ENCODE data around the gene SPRED2.

Gene SPRED2

GRCh38 chr2:65366595-65367125 is 65.7 kb downstream of the SPRED2 start:
- DNase-seq (ENCODE audit: low read depth), result no peak

- DNase-seq (ENCODE audit: low read depth), result no peak
These were observed 67.2 kb downstream of the SPRED2 start for GRCh38 chr2:65364986-65365733.

GRCh38 chr2:65363879-65364666 is 68.3 kb downstream of the SPRED2 start:
- DNase-seq (ENCODE audit: low read depth), result no peak

- DNase-seq (ENCODE audit: low read depth), result no peak
These were observed 70.8 kb downstream of the SPRED2 start for GRCh38 chr2:65361623-65362022.

GRCh38 chr2:65360441-65360840 is 72.0 kb downstream of the SPRED2 start:
- no peak for DNase-seq (ENCODE audit: low read depth)

- DNase-seq (ENCODE audit: low read depth), result no peak
These were observed 73.6 kb downstream of the SPRED2 start for GRCh38 chr2:65358678-65359400.

- no peak for DNase-seq (ENCODE audit: low read depth)
These were observed 74.5 kb downstream of the SPRED2 start for GRCh38 chr2:65357959-65358294.

- no peak for DNase-seq (ENCODE audit: low read depth)
These were observed 75.1 kb downstream of the SPRED2 start for GRCh38 chr2:65357095-65357958.

- DNase-seq (ENCODE audit: low read depth), result no peak
These were observed 77.1 kb downstream of the SPRED2 start for GRCh38 chr2:65355186-65355831.

- DNase-seq (ENCODE audit: low read depth), result no peak
These were observed 77.6 kb downstream of the SPRED2 start for GRCh38 chr2:65354773-65355172.

- no peak for DNase-seq (ENCODE audit: low read depth)
These were observed 78.5 kb downstream of the SPRED2 start for GRCh38 chr2:65353927-65354326.

GRCh38 chr2:65353046-65353445 is 79.4 kb downstream of the SPRED2 start:
- no peak for DNase-seq (ENCODE audit: low read depth)

GRCh38 chr2:65351948-65352595 is 80.3 kb downstream of the SPRED2 start:
- DNase-seq (ENCODE audit: low read depth), result no peak

GRCh38 chr2:65351234-65351947 is 81.0 kb downstream of the SPRED2 start:
- DNase-seq (ENCODE audit: low read depth), result no peak

GRCh38 chr2:65350651-65351056 is 81.7 kb downstream of the SPRED2 start:
- no peak for DNase-seq (ENCODE audit: low read depth)

GRCh38 chr2:65349863-65350262 is 82.5 kb downstream of the SPRED2 start:
- no peak for DNase-seq (ENCODE audit: low read depth)

- DNase-seq (ENCODE audit: low read depth), result no peak
These were observed 84.5 kb downstream of the SPRED2 start for GRCh38 chr2:65347913-65348312.

GRCh38 chr2:65345631-65346030 is 86.8 kb downstream of the SPRED2 start:
- no peak for DNase-seq (ENCODE audit: low read depth)

GRCh38 chr2:65344689-65345088 is 87.7 kb downstream of the SPRED2 start:
- no peak for DNase-seq (ENCODE audit: low read depth)

GRCh38 chr2:65344182-65344581 is 88.2 kb downstream of the SPRED2 start:
- DNase-seq (ENCODE audit: low read depth), result no peak

Measured in activated T-cell treated with anti-CD3 and anti-CD28 coated beads for 48 hours (primary cell).